MV-4-11 (cell line): Measurements from ENCODE around the gene CHST5.

Source experiments
- DNase-seq: peaks from one replicate; lab custom pipeline; 2025; lab: John Stamatoyannopoulos, UW

The CHST5 gene

GRCh38 chr16:75535901-75536300 is at the start of gene CHST5:
Gene CHST5 (minus strand): TSS chr16:75536108. CDS start chr16:75530384, 5,724 bp downstream.
- no peak for DNase-seq

- DNase-seq: peak; percentile 56
Observed at GRCh38 chr16:75584108-75584507, 48.2 kb upstream of the CHST5 start.

- peak; percentile 80 for DNase-seq
Observed at GRCh38 chr16:75579281-75579834, 43.5 kb upstream of the CHST5 start.

- no peak for DNase-seq
Observed at GRCh38 chr16:75578725-75579124, 42.8 kb upstream of the CHST5 start.

- no peak for DNase-seq
Observed at GRCh38 chr16:75578212-75578611, 42.3 kb upstream of the CHST5 start.

- peak; percentile 28 for DNase-seq
Observed at GRCh38 chr16:75576384-75576811, 40.5 kb upstream of the CHST5 start.

- DNase-seq: no peak
Observed at GRCh38 chr16:75575958-75576357, 40.0 kb upstream of the CHST5 start.

- DNase-seq: no peak
Observed at GRCh38 chr16:75573955-75574354, 38.0 kb upstream of the CHST5 start.

- no peak for DNase-seq
Observed at GRCh38 chr16:75572864-75573542, 37.1 kb upstream of the CHST5 start.

GRCh38 chr16:75570396-75571065 is 34.6 kb upstream of the CHST5 start:
- peak; percentile 35 for DNase-seq

- DNase-seq: no peak
Observed at GRCh38 chr16:75567911-75568310, 32.0 kb upstream of the CHST5 start.

- no peak for DNase-seq
Observed at GRCh38 chr16:75566758-75567255, 30.9 kb upstream of the CHST5 start.

GRCh38 chr16:75566040-75566757 is 30.3 kb upstream of the CHST5 start, which contains the start of gene GABARAPL2:
Gene GABARAPL2 (plus strand): TSS chr16:75566379. CDS start chr16:75566487, 108 bp downstream.
- peak; percentile 79 for DNase-seq

- no peak for DNase-seq
Observed at GRCh38 chr16:75565640-75566039, 29.7 kb upstream of the CHST5 start.

- no peak for DNase-seq
Observed at GRCh38 chr16:75559564-75560372, 23.9 kb upstream of the CHST5 start.

GRCh38 chr16:75558846-75559401 is 23.0 kb upstream of the CHST5 start:
- no peak for DNase-seq

- no peak for DNase-seq
Observed at GRCh38 chr16:75556431-75556950, 20.6 kb upstream of the CHST5 start.

- DNase-seq: peak; percentile 92
Observed at GRCh38 chr16:75555707-75556430, 20.0 kb upstream of the CHST5 start, which contains the start of gene TMEM231. Gene TMEM231 (minus strand): TSS chr16:75556252. CDS start chr16:75556209, 43 bp downstream.

- no peak for DNase-seq
Observed at GRCh38 chr16:75555213-75555706, 19.4 kb upstream of the CHST5 start.

- DNase-seq: no peak
Observed at GRCh38 chr16:75552951-75553350, 17.0 kb upstream of the CHST5 start.
